Heart left ventricle (tissue), 16 donors: ENCODE results near the gene FAAP20. TPM values are rescaled to one million over a fixed set of nuclear protein-coding genes. Genes with fewer than 3 reads are reported as not detected.

Experiments used
- ATAC-seq, 4 donors: fragments of 200-7000 bp; cut with Tn5 transposase; one replicate each; pipeline ENCODE4 v1.9.1; 2020 to 2022; ENCODE audit warnings: moderate library complexity in 4 of 4, mild to moderate bottlenecking in 3 of 4, moderate number of reproducible peaks in 1 of 4
- DNase-seq, 5 donors: peaks; one replicate each; pipeline ENCODE4 v3.0.0-alpha.2; 2020
- H3K27ac ChIP-seq, 12 donors: fragments of 200-600 bp; sonication (generic) in 4 of 12; one replicate each; pipeline versions ENCODE4 v1.5.0 to v1.8.0; 2016 to 2022; ENCODE audit warnings: mild to moderate bottlenecking in 2 of 12
- H3K27me3 ChIP-seq, 9 donors: fragments of 200-600 bp; sonication (generic) in 2 of 9; one replicate each; pipeline versions ENCODE4 v1.5.1 to v1.8.0; 2016 to 2022; ENCODE audit warnings: mild to moderate bottlenecking in 3 of 9
- H3K36me3 ChIP-seq, 9 donors: fragments of 200-600 bp; sonication (generic) in 2 of 9; one replicate each; pipeline versions ENCODE4 v1.5.0 to v1.8.0; 2018 to 2022; ENCODE audit warnings: mild to moderate bottlenecking in 2 of 9
- H3K4me1 ChIP-seq, 12 donors: fragments of 200-600 bp; sonication (generic) in 4 of 12; one replicate each; pipeline versions ENCODE4 v1.5.0 to v1.8.0; 2016 to 2022; ENCODE audit warnings: mild to moderate bottlenecking in 3 of 12
- H3K4me3 ChIP-seq, 12 donors: fragments of 200-600 bp; sonication (generic) in 4 of 12; one replicate each; pipeline versions ENCODE4 v1.5.0 to v1.8.0; 2017 to 2022; ENCODE audit warnings: mild to moderate bottlenecking in 9 of 12, moderate library complexity in 4 of 12
- H3K9me3 ChIP-seq, 12 donors: fragments of 200-600 bp; sonication (generic) in 4 of 12; one replicate each; pipeline versions ENCODE4 v1.5.0 to v1.8.0; 2016 to 2022; ENCODE audit warnings: mild to moderate bottlenecking in 1 of 12
- CTCF ChIP-seq, 12 donors: fragments of 200-600 bp; sonication (generic) in 4 of 12; IDR thresholded peaks; one replicate each; pipeline versions ENCODE4 v1.5.0 to v1.8.0; 2018 to 2022; ENCODE audit warnings: antibody characterized with exemption in 12 of 12, mild to moderate bottlenecking in 5 of 12
- POLR2A ChIP-seq, 2 donors: fragments of 450-650 bp; IDR thresholded peaks; one replicate each; pipeline ENCODE4 v1.6.1; 2017; ENCODE audit warnings: antibody characterized with exemption in 2 of 2, mild to moderate bottlenecking in 2 of 2, moderate library complexity in 2 of 2
- WGBS, 4 donors: extraction: QIAGEN DNeasy Blood & Tissue Kit in 2 of 4; methylation state at CpG; one replicate each; pipeline versions ENCODE4 v1.1.5 to v1.1.7; 2013 to 2018; 5-methylcytosine and 5-hydroxymethylcytosine counted together
- intact Hi-C, 10 donors: fragments of 100-400 bp; cut with DNase I; formaldehyde crosslinking; loops; one replicate each; pipeline versions ENCODE4 v1.11.1 to v1.14.2; 2022
- polyA plus RNA-seq, 2 donors: library from polyadenylated mRNA; stranded (reverse); fragments of 200-250 nt; gene quantifications; one replicate each; pipeline ENCODE4 v1.2.3, GENCODE V29; 2013
- total RNA-seq, 9 donors: library from RNA; depleted of rRNA in 2 of 9; stranded (reverse); fragments of >200 nt in 2 of 9; fragmentation: NEBNext Ultra II Directional in 3 of 9; extraction: Animal tissue kit (Norgen Biotek cat#: 25700) in 3 of 9; gene quantifications; one replicate each; pipeline versions ENCODE4 v1.1.0 to v1.2.4, GENCODE V29; 2016 to 2023
- donor health status: ischemic (EF 13 %, LVEDD 7.1; RV severe dilation, severe dysfunction).
- donor health status: healthy with polysubstance abuse.
- donor health status: DM: no; HTN: yes; CAD: no.
- donor health status: DM: no; HTN: no; CAD: no.
- donor health status: ischemic (EF 25% LVEDD 6.9; RV normal size, moderate dysfunction).
- donor health status: ischemic (EF 25% LVEDD 5.7; RV mildly dilated, moderate dysfunction).
- donor health status: healthy.
- donor health status: DM: yes; HTN: yes; CAD: no.
- donor health status: ischemic (EF 35%, LVEDD 5.7; RV mildly dilated, moderate dysfunction).
- donor health status: nonischemic (EF 11% LVEDD 7.7; RV severe dilation, severe dysfunction).
- donor health status: DM: yes; HTN: yes; CAD: no.
- donor health status: PGD.
- donor health status: ischemic (EF 29% LVEDD 5.4; RV normal size, mild dysfunction).
- donor health status: nonischemic (EF 23%, LVEDD 6.1; RV moderate dilation, normal function).

The FAAP20 gene
- total and polyA plus RNA-seq, 11 donors, result 20.9 to 61.3 (median 36.6) TPM

- peaks cover 0 to 16% (median 0%) of the 10 kb centered on the region in 9 donors for H3K36me3 ChIP-seq
- peak overlapping the region in 4 of 12 donors; percentile 11 to 89 (median 30) for H3K27ac ChIP-seq
- intact Hi-C loops, result loop anchor here in 4 of 10 donors (5.0 to 10.0 kb wide), 3 partner anchors 34 to 76 kb away; no protein-coding TSS in a partner anchor
- H3K27me3 ChIP-seq, result no peaks in the 10 kb centered on the region
- TF ChIP-seq CTCF (IDR thresholded peaks at IDR 0.05) (no peak), POLR2A (IDR thresholded peaks at IDR 0.05) (no peak)
- H3K9me3 ChIP-seq, result no peaks in the 10 kb centered on the region
- peaks cover 24 to 100% (median 98%) of the 10 kb centered on the region in 12 donors for H3K4me1 ChIP-seq
- no peak overlapping the region for H3K4me3 ChIP-seq
- ATAC-seq (no peak), DNase-seq (peak in 3 of 5 donors; percentile 12 to 37 (median 31))
- WGBS, 4 donors, result 62 to 75% (median 67%) methylated on average over 15 to 25 of the region's 25 CpGs
These were observed 43.9 kb upstream of the FAAP20 start for GRCh38 chr1:2238361-2239012.

- Histone ChIP-seq H3K9me3 (no peaks in the 10 kb centered on the region), H3K4me3 (peak overlapping the region in 1 of 12 donors; percentile 21), H3K27me3 (no peaks in the 10 kb centered on the region), H3K36me3 (peaks cover 0 to 10% (median 0%) of the 10 kb centered on the region in 9 donors), H3K27ac (peak overlapping the region in 5 of 12 donors; percentile 4 to 89 (median 24)), H3K4me1 (peaks cover 27 to 100% (median 98%) of the 10 kb centered on the region in 12 donors)
- ATAC-seq, result no peak
- intact Hi-C loops, result loop anchor here in 4 of 10 donors (5.0 to 10.0 kb wide), 3 partner anchors 35 to 77 kb away; no protein-coding TSS in a partner anchor
- DNase-seq, result peak in 3 of 5 donors; percentile 10 to 44 (median 23)
- TF ChIP-seq CTCF (IDR thresholded peaks at IDR 0.05) (peak in 4 of 12 donors; percentile 11 to 28 (median 16)), POLR2A (IDR thresholded peaks at IDR 0.05) (no peak)
- 64 to 70% (median 67%) methylated on average over 8 to 19 of the region's 19 CpGs for WGBS, 4 donors
These were observed 43.2 kb upstream of the FAAP20 start for GRCh38 chr1:2237773-2238172.

- H3K27me3 ChIP-seq, result no peaks in the 10 kb centered on the region
- intact Hi-C loops, result loop anchor here in 4 of 10 donors (5.0 to 10.0 kb wide), 3 partner anchors 35 to 78 kb away; no protein-coding TSS in a partner anchor
- peak overlapping the region in 2 of 12 donors; percentile 4 to 89 for H3K27ac ChIP-seq
- no peak for ATAC-seq
- H3K9me3 ChIP-seq, result no peaks in the 10 kb centered on the region
- H3K4me1 ChIP-seq, result peaks cover 27 to 100% (median 98%) of the 10 kb centered on the region in 12 donors
- 73 to 79% (median 77%) methylated on average over 19 to 28 of the region's 28 CpGs for WGBS, 4 donors
- no peak overlapping the region for H3K4me3 ChIP-seq
- H3K36me3 ChIP-seq, result peaks cover 0 to 7% (median 0%) of the 10 kb centered on the region in 9 donors
- DNase-seq, result peak in 2 of 5 donors; percentile 20 to 25
- TF ChIP-seq CTCF (IDR thresholded peaks at IDR 0.05), result no peak
These were observed 42.4 kb upstream of the FAAP20 start for GRCh38 chr1:2236695-2237677.
